ENCODE data around the gene CRB3. TPM values are rescaled to one million over a fixed set of nuclear protein-coding genes. Genes with fewer than 3 reads are reported as not detected.

Gene CRB3
- total RNA-seq: 10 to 100 TPM in 2 of 3 donors, under 1 TPM in 1; 0.48 to 30.7 (median 24.6) TPM

DNA sequence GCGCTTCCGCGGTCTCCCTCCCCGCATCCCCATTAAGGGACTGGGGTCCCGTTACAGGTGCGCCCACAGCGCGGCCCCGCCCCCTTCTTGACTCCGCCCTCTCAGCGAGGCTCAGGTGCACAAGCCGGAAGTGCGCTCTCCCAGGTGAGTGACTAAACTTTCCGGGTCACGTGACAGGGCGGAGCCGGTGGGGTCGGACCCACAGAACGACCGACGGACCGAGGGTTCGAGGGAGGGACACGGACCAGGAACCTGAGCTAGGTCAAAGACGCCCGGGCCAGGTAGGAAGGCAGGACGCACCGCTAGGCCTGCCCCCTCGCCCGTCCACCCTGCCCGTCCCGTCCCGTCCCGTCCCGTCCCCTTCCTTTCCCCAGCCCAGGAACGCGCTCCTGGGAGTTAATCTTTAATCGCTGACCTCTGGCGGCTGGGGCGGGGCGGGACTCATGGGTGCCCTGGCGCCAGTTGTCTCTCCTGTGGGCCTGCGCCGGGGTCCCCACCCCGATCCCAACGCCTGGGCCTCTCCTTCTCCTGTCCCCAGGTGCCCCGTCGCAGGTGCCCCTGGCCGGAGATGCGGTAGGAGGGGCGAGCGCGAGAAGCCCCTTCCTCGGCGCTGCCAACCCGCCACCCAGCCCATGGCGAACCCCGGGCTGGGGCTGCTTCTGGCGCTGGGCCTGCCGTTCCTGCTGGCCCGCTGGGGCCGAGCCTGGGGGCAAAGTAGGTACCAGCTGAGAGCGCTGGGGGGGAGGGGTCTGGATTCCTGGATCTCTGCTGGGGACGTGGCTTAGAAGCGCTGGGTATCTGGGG is at the start of gene CRB3:
CRB3 (plus strand) TSS at position 202 of the 804 bp plus-strand sequence; CDS start at position 633, 431 bp downstream.
- H3K4me3 ChIP-seq: peak within 1 kb of the TSS in 2 of 3 donors; percentile 65 to 80

DNA sequence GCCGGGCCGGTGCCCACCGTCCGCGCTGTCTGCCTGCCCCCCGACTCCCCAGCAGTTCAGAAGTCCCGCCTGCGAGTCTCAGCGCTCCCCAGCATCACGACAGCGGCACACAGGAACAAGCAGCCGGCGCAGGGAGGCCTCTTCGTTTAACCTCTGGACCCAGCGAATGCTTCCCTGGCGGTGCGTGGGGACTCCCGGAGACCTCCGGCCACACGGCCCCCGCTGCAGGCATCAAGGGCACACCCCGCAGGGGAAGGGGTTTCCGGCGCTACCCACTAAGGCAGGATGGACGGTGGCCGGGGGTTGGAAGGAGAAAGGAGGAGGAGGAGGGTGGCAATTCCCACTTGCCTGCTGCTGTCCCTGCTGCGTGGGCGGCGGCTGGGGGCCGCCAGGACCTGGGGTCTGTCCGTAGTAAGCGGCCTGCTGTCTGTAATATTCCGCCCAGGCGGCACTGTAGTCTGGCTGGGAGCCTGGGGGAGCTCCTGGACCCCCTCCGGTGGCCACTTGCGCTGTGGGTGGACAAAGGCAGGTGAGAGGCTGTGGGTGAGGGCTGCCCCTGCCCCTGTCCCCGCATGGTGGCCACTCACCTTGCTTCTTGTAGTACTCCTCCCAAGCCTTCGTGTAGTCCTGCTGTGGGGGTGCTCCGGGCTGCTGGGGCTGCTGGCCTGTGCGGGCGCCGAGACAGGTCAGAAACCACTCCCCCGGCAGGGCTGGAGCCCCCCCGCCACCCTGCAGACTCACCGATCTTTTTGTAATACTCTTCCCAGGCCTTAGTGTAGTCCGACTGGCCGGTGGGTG is 49.1 kb upstream of the CRB3 start:
- no peak overlapping the region for H3K27ac ChIP-seq
- H3K27me3 ChIP-seq: no peaks in the 10 kb centered on the region
- TF ChIP-seq CTCF (IDR thresholded peaks at IDR 0.05): no peak
- no peak for TF ChIP-seq POLR2A (IDR thresholded peaks at IDR 0.05)
- no peak for TF ChIP-seq POLR2AphosphoS5 (IDR thresholded peaks at IDR 0.05)
- intact Hi-C loops (cut with DNase I; ENCODE audit: low total_unique reads): no loop called here
- H3K9me3 ChIP-seq: no peaks in the 10 kb centered on the region
- H3K36me3 ChIP-seq: peaks cover 27% of the 10 kb centered on the region
- H3K4me3 ChIP-seq: no peak overlapping the region
- no peaks in the 10 kb centered on the region for H3K4me1 ChIP-seq
- DNase-seq (ENCODE audit: low spot score in 2 of 2): no peak

More for the DNA sequence above, at the start of gene CRB3:
- peak; percentile 86 to 93 for DNase-seq (ENCODE audit: low spot score in 2 of 2)
- H3K9me3 ChIP-seq: no peaks in the 10 kb centered on the region
- H3K27me3 ChIP-seq: peaks cover 0 to 5% of the 10 kb centered on the region in 2 donors
- peak within 1 kb of the TSS; percentile 66 to 86 for H3K27ac ChIP-seq
- no peaks in the 10 kb centered on the region for H3K36me3 ChIP-seq
- intact Hi-C loops (cut with DNase I; ENCODE audit: low total_unique reads): no loop called here
- TF ChIP-seq CTCF (IDR thresholded peaks at IDR 0.05): no peak
- peak in 1 of 3 donors; percentile 86 for TF ChIP-seq POLR2AphosphoS5 (IDR thresholded peaks at IDR 0.05)
- TF ChIP-seq POLR2A (IDR thresholded peaks at IDR 0.05): no peak
- H3K4me1 ChIP-seq: peaks cover 0 to 5% of the 10 kb centered on the region in 2 donors

- H3K4me3 ChIP-seq: no peak overlapping the region
- no peaks in the 10 kb centered on the region for H3K4me1 ChIP-seq
- TF ChIP-seq POLR2A (IDR thresholded peaks at IDR 0.05) (no peak), POLR2AphosphoS5 (IDR thresholded peaks at IDR 0.05) (no peak), CTCF (IDR thresholded peaks at IDR 0.05) (no peak)
- H3K27ac ChIP-seq: no peak overlapping the region
- H3K36me3 ChIP-seq: peaks cover 27% of the 10 kb centered on the region
- intact Hi-C loops (cut with DNase I; ENCODE audit: low total_unique reads): no loop called here
- H3K27me3 ChIP-seq: no peaks in the 10 kb centered on the region
- no peaks in the 10 kb centered on the region for H3K9me3 ChIP-seq
- no peak for DNase-seq (ENCODE audit: low spot score in 2 of 2)
These were observed 48.4 kb upstream of the CRB3 start for GRCh38 chr19:6415591-6416190.

- no peak overlapping the region for H3K4me3 ChIP-seq
- no peak for TF ChIP-seq CTCF (IDR thresholded peaks at IDR 0.05)
- no peak for TF ChIP-seq POLR2AphosphoS5 (IDR thresholded peaks at IDR 0.05)
- no peak for TF ChIP-seq POLR2A (IDR thresholded peaks at IDR 0.05)
- H3K36me3 ChIP-seq: peaks cover 27% of the 10 kb centered on the region
- H3K27ac ChIP-seq: no peak overlapping the region
- H3K9me3 ChIP-seq: no peaks in the 10 kb centered on the region
- H3K27me3 ChIP-seq: no peaks in the 10 kb centered on the region
- no peaks in the 10 kb centered on the region for H3K4me1 ChIP-seq
- intact Hi-C loops (cut with DNase I; ENCODE audit: low total_unique reads): no loop called here
- no peak for DNase-seq (ENCODE audit: low spot score in 2 of 2)
These were observed 47.2 kb upstream of the CRB3 start for GRCh38 chr19:6416658-6417405.
